HepG2 (cell line): Measurements from ENCODE around the gene RAD9A. TPM values are rescaled to one million over a fixed set of nuclear protein-coding genes. Genes with fewer than 3 reads are reported as not detected.

Experiments
- AKAP8 ChIP-seq: sonication (generic); formaldehyde crosslinking; IDR thresholded peaks from 2 replicates; pipeline ENCODE4 v1.5.1; 2020; ENCODE audit warnings: mild to moderate bottlenecking, missing genetic modification reagents
- EED ChIP-seq: sonication (generic); formaldehyde crosslinking; IDR thresholded peaks from 2 replicates; pipeline ENCODE4 v1.5.0; 2020; ENCODE audit warnings: mild to moderate bottlenecking, missing genetic modification reagents
- GLMP ChIP-seq: sonication (generic); formaldehyde crosslinking; IDR thresholded peaks from 2 replicates; pipeline ENCODE4 v1.9.0; 2021; ENCODE audit warnings: missing genetic modification reagents, mild to moderate bottlenecking, borderline replicate concordance
- MAX ChIP-seq: IDR thresholded peaks from 2 replicates; pipeline ENCODE4 v1.6.1; 2012; ENCODE audit warnings: inconsistent platforms
- PITX1 ChIP-seq: sonication (generic); formaldehyde crosslinking; IDR thresholded peaks from 2 replicates; pipeline ENCODE4 v1.5.1; 2020; ENCODE audit warnings: mild to moderate bottlenecking, missing genetic modification reagents
- REPIN1 ChIP-seq: sonication (generic); formaldehyde crosslinking; IDR thresholded peaks from 2 replicates; pipeline ENCODE4 v1.8.0; 2022; ENCODE audit warnings: missing genetic modification reagents, low read depth, mild to moderate bottlenecking, borderline replicate concordance
- SAP130 ChIP-seq: IDR thresholded peaks from 2 replicates; pipeline ENCODE4 v1.6.1; 2016; ENCODE audit warnings: low read depth
- TAF1 ChIP-seq: sonication (generic); formaldehyde crosslinking; IDR thresholded peaks from 2 replicates; pipeline ENCODE4 v1.4.0; 2020; ENCODE audit warnings: missing genetic modification reagents
- ZBTB4 ChIP-seq: sonication (generic); formaldehyde crosslinking; IDR thresholded peaks from 2 replicates; pipeline ENCODE4 v1.4.0; 2020; ENCODE audit warnings: missing genetic modification reagents, mild to moderate bottlenecking, borderline replicate concordance
- ZFP36 ChIP-seq: fragments of 150-350 bp; IDR thresholded peaks from 2 replicates; pipeline ENCODE4 v1.6.1; 2018; ENCODE audit warnings: borderline replicate concordance, low read length, low read depth; ENCODE audit not compliant: partially characterized antibody
- ZFP36L1 ChIP-seq: sonication (generic); formaldehyde crosslinking; IDR thresholded peaks from 2 replicates; pipeline ENCODE4 v1.8.0; 2022; ENCODE audit warnings: mild to moderate bottlenecking, missing genetic modification reagents, moderate library complexity
- ZFP91 ChIP-seq: sonication (generic); formaldehyde crosslinking; IDR thresholded peaks from 2 replicates; pipeline ENCODE4 v1.9.0; 2022; ENCODE audit warnings: missing genetic modification reagents, mild to moderate bottlenecking, borderline replicate concordance
- ZNF143 ChIP-seq: sonication (generic); formaldehyde crosslinking; IDR thresholded peaks from 2 replicates; pipeline ENCODE4 v1.4.0; 2020; ENCODE audit warnings: missing genetic modification reagents
- ZNF547 ChIP-seq: sonication (generic); formaldehyde crosslinking; IDR thresholded peaks from 2 replicates; pipeline ENCODE4 v1.5.1; 2020; ENCODE audit warnings: mild to moderate bottlenecking, missing genetic modification reagents
- ZNF576 ChIP-seq: sonication (generic); formaldehyde crosslinking; IDR thresholded peaks from 2 replicates; pipeline ENCODE4 v1.4.0; 2020; ENCODE audit warnings: mild to moderate bottlenecking, missing genetic modification reagents
- ZNF704 ChIP-seq: sonication (generic); formaldehyde crosslinking; IDR thresholded peaks from 2 replicates; pipeline ENCODE4 v1.8.1; 2023; ENCODE audit warnings: mild to moderate bottlenecking, inconsistent platforms, moderate library complexity, missing genetic modification reagents, borderline replicate concordance
- polyA plus RNA-seq, 8 experiments: library from polyadenylated mRNA; depleted of rRNA in 3 of 8; stranded (reverse) in 7 of 8; unstranded in 1 of 8; fragments of >200 nt; fragmentation: Illumina TruSeq in 4 of 8; extraction: Trizol in 4 of 8; gene quantifications; 2 replicates each; pipeline versions ENCODE4 v1.2.1 to v1.2.3, GENCODE V29; 2011 to 2016; ENCODE audit warnings: low read depth in 4 of 8, missing spikeins in 1 of 8, mixed read lengths in 1 of 8; ENCODE audit not compliant: insufficient read depth in 1 of 8
- total RNA-seq, 5 experiments: library from RNA; depleted of rRNA; stranded (reverse); fragments of >200 nt; fragmentation: Illumina TruSeq; extraction: Trizol; gene quantifications; 2 replicates each; pipeline ENCODE4 v1.2.3, GENCODE V29; 2016; ENCODE audit warnings: low read depth in 1 of 5

The RAD9A gene
- total and polyA plus RNA-seq, 2 of the 13 experiments (the other 11 are each of a cell fraction or from before 2014, with no cell fraction given): 10.1 to 15.7 TPM

- TF ChIP-seq ZNF704 (CRISPR knock-in tag) (peak; percentile 90), ZFP36 (no peak), ZBTB4 (CRISPR knock-in tag) (0 out of 2 replicates have a peak, but pooled peaks have one; percentile 44), TAF1 (CRISPR knock-in tag) (peak; percentile 64; the same call in 1 of the 2 replicates), ZNF547 (CRISPR knock-in tag) (0 out of 2 replicates have a peak, but pooled peaks have one; percentile 40), MAX (peak; percentile 57), SAP130 (CRISPR knock-in tag) (peak; percentile 97), EED (CRISPR knock-in tag) (no peak), ZFP91 (CRISPR knock-in tag) (peak; percentile 68; the same call in 1 of the 2 replicates), GLMP (CRISPR knock-in tag) (no peak), ZNF143 (CRISPR knock-in tag) (peak; percentile 99), ZFP36L1 (CRISPR knock-in tag) (peak; percentile 87; the same call in 1 of the 2 replicates), AKAP8 (CRISPR knock-in tag) (0 out of 2 replicates have a peak, but pooled peaks have one; percentile 36), REPIN1 (CRISPR knock-in tag) (peak; percentile 79; the same call in 1 of the 2 replicates), PITX1 (CRISPR knock-in tag) (peak; percentile 75), ZNF576 (CRISPR knock-in tag) (no peak)
These were observed 36.5 kb downstream of the RAD9A start, which contains the start of gene RPS6KB2 (continued) for GRCh38 chr11:67428052-67429001.
